DOHH2 (cell line): ENCODE measurements around the gene SRMS.

Experiments used
- EZH2phosphoT487 ChIP-seq: fragments of 200-600 bp; sonication (generic); IDR thresholded peaks from 2 replicates; pipeline ENCODE4 v1.6.1; 2017; ENCODE audit warnings: borderline replicate concordance, mild to moderate bottlenecking, antibody characterized with exemption, low read length, moderate library complexity, mixed read lengths
- TF ChIP-seq, protein P1 (sequence below): fragments of 200-600 bp; sonication (generic); IDR thresholded peaks from one replicate; pipeline ENCODE4 v1.5.1; 2014; ENCODE audit warnings: antibody characterized with exemption, mild to moderate bottlenecking, low read depth, low read length; ENCODE audit not compliant: poor library complexity, severe bottlenecking

DNA sequence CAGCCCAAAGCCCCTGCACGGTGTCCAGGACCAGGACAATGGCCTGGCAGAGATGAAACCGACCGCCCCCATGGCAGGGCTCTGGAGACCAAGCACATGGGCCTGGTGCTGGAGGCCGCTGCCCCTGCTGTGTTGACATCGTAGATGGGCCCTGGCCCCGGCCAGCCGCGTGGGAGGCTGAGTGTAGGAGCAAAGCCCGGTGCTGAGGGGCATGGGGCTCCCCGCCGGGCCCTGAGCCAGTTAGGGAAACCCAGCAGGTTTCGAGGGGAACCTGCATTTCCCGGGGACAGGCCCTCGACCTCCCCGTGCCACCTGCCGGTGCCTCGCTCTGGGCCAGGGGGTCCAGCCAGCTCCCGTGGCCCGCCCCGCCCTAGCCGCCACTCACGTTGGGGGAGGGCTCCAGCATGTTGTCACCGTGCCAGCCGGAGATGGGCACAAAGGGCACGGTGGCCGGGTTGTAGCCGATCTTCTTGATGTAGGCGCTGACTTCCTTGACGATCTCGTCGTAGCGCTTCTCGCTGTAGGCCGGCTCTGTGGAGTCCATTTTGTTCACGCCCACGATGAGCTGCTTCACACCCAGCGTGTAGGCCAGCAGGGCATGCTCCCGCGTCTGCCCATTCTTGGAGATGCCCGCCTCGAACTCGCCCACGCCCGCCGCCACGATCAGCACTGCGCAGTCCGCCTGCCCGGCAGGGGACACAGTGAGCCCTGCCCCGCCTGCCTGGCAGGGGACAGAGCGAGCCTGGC is 53.0 kb downstream of the SRMS start:
- TF ChIP-seq, protein P1, sequence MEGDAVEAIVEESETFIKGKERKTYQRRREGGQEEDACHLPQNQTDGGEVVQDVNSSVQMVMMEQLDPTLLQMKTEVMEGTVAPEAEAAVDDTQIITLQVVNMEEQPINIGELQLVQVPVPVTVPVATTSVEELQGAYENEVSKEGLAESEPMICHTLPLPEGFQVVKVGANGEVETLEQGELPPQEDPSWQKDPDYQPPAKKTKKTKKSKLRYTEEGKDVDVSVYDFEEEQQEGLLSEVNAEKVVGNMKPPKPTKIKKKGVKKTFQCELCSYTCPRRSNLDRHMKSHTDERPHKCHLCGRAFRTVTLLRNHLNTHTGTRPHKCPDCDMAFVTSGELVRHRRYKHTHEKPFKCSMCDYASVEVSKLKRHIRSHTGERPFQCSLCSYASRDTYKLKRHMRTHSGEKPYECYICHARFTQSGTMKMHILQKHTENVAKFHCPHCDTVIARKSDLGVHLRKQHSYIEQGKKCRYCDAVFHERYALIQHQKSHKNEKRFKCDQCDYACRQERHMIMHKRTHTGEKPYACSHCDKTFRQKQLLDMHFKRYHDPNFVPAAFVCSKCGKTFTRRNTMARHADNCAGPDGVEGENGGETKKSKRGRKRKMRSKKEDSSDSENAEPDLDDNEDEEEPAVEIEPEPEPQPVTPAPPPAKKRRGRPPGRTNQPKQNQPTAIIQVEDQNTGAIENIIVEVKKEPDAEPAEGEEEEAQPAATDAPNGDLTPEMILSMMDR = no peak
- TF ChIP-seq EZH2phosphoT487 = no peak
